Measurements from ENCODE around the gene SRPK2.
"Not testable (repeated sequence)": the region's sequence is repeated elsewhere in the genome, so short reads cannot be mapped to it uniquely, and the experiment has no call there.

The SRPK2 gene

DNA sequence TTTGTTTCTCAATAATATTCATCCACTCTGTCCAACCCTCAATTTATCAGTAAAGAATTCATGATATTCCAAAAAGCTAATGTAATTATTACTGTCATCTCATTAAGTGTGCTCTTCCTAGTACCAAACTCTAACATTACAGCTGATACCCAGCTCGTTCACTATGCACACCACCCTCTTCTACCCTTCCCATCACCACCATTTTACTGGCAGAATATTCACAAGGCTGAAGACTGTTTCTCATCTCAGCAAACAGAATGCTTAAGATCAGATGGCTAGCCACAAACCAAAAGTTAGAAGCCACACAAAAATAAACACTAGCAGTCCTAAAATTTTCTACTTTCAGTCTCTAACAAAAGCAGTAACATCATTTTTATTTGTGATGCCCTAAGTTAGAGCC lies 121.5 kb downstream of the SRPK2 start:
- DNase-seq (ENCODE audit: low spot score): no peak

DNA sequence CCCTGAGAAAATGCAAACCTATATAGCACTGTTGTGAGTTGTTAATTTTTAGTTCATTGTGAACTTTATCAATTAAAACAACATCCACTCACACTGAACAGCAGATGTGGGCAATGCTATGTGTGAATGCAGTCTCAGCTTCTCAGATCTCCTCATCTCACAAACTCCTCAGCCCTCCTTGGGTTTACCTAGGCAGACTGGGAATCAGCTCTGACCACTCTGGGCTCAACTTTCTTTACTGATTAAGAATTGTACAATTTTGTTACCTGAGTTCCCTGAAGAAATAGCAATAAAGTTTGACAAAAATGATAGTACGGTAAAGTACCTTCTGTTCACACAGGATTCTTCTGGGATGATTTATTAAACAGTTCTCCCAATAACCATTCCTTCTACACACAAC lies 124.0 kb downstream of the SRPK2 start:
- no peak for DNase-seq (ENCODE audit: low spot score)

DNA sequence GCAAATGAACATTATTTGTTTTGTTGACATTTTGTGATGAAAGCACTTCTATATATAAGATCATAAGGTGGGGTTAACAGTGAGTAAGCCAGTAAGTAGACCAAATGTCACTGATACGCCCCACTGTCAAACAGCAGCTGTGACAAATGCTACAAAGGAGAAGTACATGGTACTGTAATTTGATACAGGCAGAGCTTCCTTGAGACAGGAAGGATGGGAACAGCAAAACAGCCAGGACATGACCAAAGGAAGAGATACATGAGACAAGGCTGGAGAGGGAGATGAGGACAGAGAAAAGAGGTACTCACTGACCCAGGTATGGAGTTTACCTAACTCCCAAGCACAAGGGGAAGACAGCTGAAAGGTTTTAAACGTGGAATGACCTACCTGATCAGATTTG lies 127.0 kb downstream of the SRPK2 start:
- DNase-seq (ENCODE audit: low spot score): no peak

DNA sequence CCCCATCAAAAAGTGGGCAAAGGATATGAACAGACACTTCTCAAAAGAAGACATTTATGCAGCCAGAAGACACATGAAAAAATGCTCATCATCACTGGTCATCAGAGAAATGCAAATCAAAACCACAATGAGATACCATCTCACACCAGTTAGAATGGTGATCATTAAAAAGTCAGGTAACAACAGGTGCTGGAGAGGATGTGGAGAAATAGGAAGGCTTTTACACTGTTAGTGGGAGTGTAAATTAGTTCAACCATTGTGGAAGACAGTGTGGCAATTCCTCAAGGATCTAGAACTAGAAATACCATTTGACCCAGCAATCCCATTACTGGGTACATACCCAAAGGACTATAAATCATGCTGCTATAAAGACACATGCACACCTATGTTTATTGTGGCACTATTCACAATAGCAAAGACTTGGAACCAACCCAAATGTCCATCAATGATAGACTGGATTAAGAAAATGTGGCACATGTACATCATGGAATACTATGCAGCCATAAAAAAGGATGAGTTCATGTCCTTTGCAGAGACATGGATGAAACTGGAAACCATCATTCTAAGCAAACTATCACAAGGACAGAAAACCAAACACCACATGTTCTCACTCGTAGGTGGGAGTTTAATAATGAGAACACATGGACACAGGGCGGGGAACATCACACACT lies 128.4 kb downstream of the SRPK2 start:
- not testable (repeated sequence) for DNase-seq (ENCODE audit: low spot score)

- not testable (repeated sequence) for DNase-seq (ENCODE audit: low spot score)
Measured at GRCh38 chr7:105258919-105259318, 129.8 kb downstream of the SRPK2 start.

GRCh38 chr7:105257338-105257737 lies 131.4 kb downstream of the SRPK2 start:
- DNase-seq (ENCODE audit: low spot score): no peak

GRCh38 chr7:105256761-105257231 lies 131.9 kb downstream of the SRPK2 start:
- no peak for DNase-seq (ENCODE audit: low spot score)

- DNase-seq (ENCODE audit: low spot score): no peak
Measured at GRCh38 chr7:105250706-105251105, 138.0 kb downstream of the SRPK2 start.

DNA sequence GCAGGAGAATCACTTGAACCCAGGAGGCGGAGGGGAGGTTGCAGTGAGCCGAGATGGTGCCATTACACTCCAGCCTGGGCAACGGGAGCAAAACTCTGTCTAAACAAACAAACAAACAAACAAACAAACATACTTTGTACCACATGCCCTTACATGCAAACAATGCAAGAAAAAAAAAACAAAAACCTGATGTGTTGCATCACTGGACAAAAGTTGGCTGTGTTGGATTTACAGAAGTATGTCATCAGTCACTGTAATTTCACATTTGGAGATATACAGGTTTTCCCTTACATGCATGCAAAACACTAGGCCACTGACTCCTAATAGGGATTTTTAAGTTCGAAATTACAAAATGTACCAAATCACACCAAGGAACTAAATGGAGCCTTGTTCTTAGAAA lies 138.5 kb downstream of the SRPK2 start:
- no peak for DNase-seq (ENCODE audit: low spot score)

GRCh38 chr7:105249216-105249615 lies 139.5 kb downstream of the SRPK2 start:
- peak; percentile 12 for DNase-seq (ENCODE audit: low spot score)

GRCh38 chr7:105246679-105247078 lies 142.0 kb downstream of the SRPK2 start:
- no peak for DNase-seq (ENCODE audit: low spot score)

GRCh38 chr7:105246256-105246655 lies 142.5 kb downstream of the SRPK2 start:
- no peak for DNase-seq (ENCODE audit: low spot score)

DNA sequence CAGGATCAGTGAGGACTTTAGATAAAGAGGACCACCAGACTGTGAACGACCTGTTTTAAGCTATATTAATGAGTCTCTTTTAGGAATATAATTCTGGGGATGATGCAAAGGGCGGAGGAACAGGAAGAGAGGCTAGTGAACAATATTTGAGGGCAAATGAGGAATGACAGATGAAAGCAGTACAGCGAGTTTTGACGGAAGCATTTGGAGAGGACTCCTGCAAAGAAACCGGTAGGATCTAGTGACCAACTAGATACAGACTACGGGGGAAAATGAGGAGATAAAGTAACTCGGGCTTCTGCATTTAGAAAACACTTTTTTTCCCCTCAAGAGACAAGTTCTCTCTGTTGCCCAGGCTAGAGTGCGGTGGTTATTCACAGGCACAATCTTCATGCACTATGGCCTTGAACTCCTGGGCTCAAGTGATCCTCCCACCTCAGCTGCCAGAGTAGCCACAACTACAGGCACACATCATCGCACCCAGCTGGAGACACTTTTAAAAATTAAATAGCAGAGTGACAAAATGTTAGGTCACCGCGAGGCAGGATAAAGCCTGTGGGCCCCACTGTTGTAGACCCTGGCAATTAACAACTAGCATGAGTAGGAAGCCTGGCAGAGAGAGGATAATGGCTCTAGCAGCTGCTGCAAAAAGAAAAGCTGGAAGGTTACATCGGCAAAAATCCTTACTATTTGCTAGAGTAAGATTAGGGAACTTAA lies 143.2 kb downstream of the SRPK2 start:
- no peak for DNase-seq (ENCODE audit: low spot score)

- no peak for DNase-seq (ENCODE audit: low spot score)
Measured at GRCh38 chr7:105244594-105244993, 144.1 kb downstream of the SRPK2 start.

GRCh38 chr7:105241198-105241597 lies 147.5 kb downstream of the SRPK2 start:
- no peak for DNase-seq (ENCODE audit: low spot score)

DNA sequence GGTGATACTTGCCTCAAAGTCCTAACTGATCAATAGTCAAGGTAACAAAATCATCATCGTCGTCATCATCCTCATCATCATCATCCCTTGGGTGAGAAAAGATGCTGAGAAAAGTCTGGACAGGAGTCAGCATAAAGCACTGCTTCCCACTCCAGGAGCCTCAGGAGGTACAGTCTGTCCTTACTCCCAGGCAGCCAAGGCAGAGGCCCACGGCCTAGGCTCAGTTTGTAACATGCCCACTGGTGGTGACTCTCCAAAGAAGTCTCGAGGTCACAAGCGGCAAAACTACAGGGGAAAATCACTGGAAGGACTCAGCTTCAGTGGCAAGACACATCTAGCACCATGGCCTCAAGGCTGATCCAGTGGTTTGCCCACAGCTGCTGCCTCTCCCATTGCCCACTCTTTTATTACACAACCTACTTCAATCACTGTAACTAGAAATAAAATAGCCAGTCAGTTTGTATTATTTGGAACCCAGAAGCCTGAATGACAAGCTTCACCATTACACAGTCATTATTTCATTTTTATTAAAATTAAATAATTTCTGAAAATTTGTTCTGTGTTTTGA lies 150.4 kb downstream of the SRPK2 start:
- no peak for DNase-seq (ENCODE audit: low spot score)

GRCh38 chr7:105234886-105235285 lies 153.8 kb downstream of the SRPK2 start:
- no peak for DNase-seq (ENCODE audit: low spot score)

DNA sequence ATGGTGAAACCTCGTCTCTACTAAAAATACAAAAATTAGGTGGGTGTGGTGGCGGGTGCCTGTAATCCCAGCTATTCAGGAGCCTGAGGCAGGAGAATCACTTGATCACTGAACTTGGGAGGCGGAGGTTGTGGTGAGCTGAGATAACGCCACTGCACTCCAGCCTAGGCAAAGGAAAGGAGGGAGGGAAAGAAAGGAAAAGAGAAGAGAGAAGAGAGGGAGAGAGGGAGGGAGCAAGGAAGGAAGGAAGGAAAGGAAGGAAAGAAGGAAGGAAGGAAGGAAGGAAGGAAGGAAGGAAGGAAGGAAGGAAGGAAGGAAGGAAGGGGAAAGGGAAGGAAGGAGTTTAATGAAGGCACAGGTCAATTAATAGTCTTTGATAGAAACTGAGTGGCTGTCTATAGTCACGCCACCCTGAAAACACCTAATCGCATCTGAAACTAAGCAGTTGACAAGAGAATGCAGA lies 155.9 kb downstream of the SRPK2 start:
- DNase-seq (ENCODE audit: low spot score): not testable (repeated sequence)

- DNase-seq (ENCODE audit: low spot score): no peak
Measured at GRCh38 chr7:105230486-105230885, 158.2 kb downstream of the SRPK2 start.

- DNase-seq (ENCODE audit: low spot score): no peak
Measured at GRCh38 chr7:105229641-105230040, 159.1 kb downstream of the SRPK2 start.

DNA sequence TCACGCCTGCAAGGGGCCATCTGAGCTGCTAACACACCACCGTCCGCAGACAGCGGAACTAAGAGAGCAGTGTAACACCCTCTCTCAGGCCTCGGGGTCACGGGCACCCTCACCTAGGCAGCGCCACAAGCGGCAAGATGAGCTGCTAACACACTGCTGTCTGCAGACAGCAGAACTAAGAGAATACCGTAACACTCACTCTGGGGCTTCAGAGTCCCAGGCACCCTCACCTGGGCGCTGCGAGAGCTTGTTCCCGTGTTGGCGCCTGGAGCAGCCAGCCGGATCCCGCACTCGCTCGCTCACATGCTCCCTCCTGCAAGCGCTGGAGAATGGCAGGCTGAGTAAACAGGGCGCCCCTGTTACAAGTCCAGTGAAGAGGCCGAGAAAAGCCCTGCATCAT lies 160.2 kb downstream of the SRPK2 start:
- no peak for DNase-seq (ENCODE audit: low spot score)

DNA sequence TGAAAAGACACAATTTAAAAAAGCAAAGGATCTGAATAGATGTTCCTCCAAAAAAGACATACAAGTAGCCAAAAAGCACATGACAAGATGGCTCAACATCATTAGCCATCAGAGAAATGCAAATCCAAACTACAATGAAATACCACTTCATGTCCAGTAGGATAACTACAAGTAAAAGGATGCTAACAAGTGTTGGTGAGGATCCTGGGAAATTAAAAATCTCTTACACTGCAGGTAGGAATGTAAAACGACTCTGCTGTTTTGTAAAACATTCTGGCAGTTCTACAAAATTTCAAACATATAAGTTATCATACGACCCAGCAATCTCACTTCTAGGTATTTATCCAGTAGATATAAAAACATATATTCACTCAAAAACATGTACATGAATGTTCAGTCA lies 161.3 kb downstream of the SRPK2 start:
- DNase-seq (ENCODE audit: low spot score): no peak
